ENCODE data around the gene OCSTAMP.

The OCSTAMP gene

GRCh38 chr20:46551522-46552381 lies 1.3 kb upstream of the OCSTAMP start:
- DNase-seq = no peak

DNA sequence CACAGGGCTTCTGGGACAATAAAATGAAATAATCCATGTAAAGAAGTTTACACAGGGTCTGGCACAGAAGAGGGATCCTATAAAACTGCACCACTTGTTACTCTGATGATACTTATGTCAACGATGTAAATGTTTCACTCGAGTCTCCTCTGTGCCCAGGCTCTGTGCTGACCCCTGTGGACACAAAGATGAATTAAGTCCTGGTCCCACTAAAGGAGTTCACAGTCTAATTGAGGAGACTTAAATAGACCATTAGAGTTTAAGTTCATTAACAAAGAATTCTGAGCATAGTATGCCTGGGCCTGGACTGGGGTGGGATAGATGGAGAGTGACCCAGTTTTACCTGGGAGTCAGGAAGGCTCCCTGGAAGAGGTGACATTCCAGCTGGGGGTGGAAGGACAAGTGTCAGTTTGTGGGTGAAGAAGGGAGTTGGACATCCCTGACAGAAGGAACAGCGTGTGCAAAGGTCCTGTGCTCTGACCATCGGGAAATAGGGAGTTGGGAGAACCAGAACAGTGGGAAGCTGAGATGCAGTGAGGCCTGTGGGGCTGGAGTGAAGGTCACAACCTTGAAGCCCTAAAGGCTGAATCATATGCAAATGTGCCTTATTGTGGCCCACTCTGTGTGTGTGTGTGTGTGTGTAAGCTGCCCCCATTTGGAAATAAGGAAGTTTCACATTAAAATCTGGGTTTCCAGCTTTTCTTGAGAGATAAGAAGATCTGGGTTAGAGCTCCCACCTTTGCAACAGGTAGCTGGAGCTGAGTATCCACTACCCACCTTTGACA lies 1.1 kb downstream of the OCSTAMP start:
- DNase-seq = no peak

- DNase-seq = no peak
Measured at GRCh38 chr20:46548688-46549087, 1.8 kb downstream of the OCSTAMP start.

DNA sequence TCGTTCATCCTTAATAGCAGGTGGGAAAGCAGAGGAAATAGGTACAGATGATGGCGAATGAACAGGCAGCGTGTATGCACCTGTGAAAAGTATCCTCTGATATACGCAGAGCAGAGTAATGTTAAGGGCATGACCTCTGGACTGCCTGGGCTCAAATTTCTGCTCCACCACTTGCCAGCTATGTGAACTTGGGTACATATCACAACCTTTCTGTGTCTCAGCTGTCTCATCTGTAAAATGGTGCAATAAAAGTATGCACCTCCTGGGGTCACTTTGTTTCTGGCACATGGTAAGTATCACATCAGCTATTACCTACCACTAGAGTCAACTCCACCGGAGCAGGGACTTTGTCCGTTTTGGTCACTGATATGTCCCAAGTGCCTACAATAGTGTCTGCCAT lies 2.5 kb downstream of the OCSTAMP start:
- no peak for DNase-seq

GRCh38 chr20:46546936-46547335 lies 3.5 kb downstream of the OCSTAMP start:
- DNase-seq = no peak

GRCh38 chr20:46546298-46546697 lies 4.2 kb downstream of the OCSTAMP start:
- DNase-seq = no peak

DNA sequence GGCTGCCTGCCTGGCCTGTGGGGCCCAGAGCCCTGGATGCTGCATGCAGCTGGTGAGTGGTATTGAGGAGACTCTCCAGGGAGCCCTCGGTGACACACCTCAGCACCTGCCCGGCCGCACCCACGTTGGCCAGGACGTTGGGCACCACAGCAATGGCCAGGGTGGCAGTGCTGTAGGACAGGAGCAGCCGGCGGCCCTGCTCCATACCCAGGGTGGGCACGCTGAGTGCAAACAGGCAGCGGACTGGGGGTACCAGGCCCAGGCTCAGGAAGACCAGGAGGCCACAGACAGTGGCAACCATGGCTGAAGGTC lies 4.7 kb downstream of the OCSTAMP start:
- DNase-seq = no peak

- no peak for DNase-seq
Measured at GRCh38 chr20:46545077-46545826, 5.2 kb downstream of the OCSTAMP start.

GRCh38 chr20:46544576-46544975 lies 5.9 kb downstream of the OCSTAMP start:
- DNase-seq = no peak

DNA sequence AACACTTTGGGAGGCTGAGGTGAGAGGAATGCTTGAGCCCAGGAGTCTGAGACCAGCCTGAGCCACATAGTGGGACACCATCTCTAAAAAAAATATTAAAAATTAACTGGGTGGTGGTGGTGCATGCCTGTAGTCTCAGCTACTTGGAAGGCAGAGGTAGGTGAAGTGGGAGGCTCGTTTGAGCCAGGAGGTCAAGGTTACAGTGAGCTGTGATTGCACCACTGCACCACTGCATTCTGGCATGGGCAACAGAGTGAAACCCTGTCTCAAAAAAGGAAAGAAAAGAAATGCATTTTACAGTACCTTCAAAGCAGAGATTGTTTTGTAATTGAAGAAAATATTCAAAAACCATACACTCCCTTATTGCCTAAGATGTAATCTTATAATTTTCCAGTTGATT lies 6.5 kb downstream of the OCSTAMP start:
- DNase-seq = no peak

DNA sequence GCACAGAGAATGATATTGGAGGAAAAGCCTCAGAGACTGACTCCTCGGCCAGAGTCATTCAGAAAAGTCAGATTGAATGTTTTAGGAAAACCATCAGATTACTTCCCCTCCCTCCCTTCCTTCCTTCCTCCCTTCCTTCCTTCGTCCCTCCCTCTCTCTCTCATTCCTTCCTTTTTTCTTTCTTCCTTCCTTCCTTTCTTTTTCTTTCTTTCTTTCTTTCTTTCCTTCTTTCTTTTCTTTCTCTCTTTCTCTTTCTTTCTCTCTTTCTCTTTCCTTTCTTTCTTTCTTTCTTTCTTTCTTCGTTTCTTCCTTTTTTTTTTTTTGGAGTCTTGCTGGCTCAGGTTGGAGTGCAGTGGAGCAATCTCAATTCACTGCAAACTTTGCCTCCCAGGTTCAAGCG lies 7.4 kb downstream of the OCSTAMP start:
- DNase-seq = no peak

- no peak for DNase-seq
Measured at GRCh38 chr20:46541229-46541935, 9.1 kb downstream of the OCSTAMP start.

GRCh38 chr20:46539113-46539512 lies 11.3 kb downstream of the OCSTAMP start:
- no peak for DNase-seq

DNA sequence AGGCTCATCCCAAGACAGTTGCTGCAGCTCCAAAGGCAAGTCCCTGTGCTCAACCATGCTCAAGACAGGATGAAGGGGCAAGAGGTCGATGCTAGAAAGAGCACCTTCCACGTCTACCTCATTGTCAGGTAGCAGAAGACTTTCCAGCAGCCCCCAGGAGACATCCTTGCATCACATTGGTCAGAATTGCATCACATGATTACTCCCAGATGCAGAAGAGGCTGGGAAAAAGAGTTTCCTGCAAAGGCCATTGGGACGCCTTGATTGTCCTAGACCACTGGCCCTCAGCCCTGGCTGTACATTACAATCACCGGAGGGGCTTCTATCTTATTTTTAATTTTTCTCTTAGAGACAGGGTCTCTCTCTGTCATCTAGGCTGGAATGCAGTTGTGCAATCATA lies 19.8 kb downstream of the OCSTAMP start:
- no peak for DNase-seq

- no peak for DNase-seq
Measured at GRCh38 chr20:46523696-46524328, 26.6 kb downstream of the OCSTAMP start.

GRCh38 chr20:46523108-46523507 lies 27.3 kb downstream of the OCSTAMP start:
- no peak for DNase-seq

GRCh38 chr20:46520976-46521579 lies 29.4 kb downstream of the OCSTAMP start:
- DNase-seq = peak; percentile 9

GRCh38 chr20:46520540-46520939 lies 29.9 kb downstream of the OCSTAMP start:
- DNase-seq = no peak

- no peak for DNase-seq
Measured at GRCh38 chr20:46519471-46520068, 30.9 kb downstream of the OCSTAMP start.

GRCh38 chr20:46512943-46513844 lies 37.3 kb downstream of the OCSTAMP start, which contains the start of gene ZNF334:
ZNF334 (minus strand) TSS chr20:46513559; CDS start chr20:46512102, 1,457 bp downstream.
- DNase-seq = peak; percentile 73
